Measurements from ENCODE around the gene SMTN. TPM values are rescaled to one million over a fixed set of nuclear protein-coding genes. Genes with fewer than 3 reads are reported as not detected.
"Not testable (repeated sequence)": the region's sequence is repeated elsewhere in the genome, so short reads cannot be mapped to it uniquely, and the experiment has no call there.

SMTN gene
- total and polyA plus RNA-seq, 3 experiments from 2014 or later, result 0.98 to 14.7 (median 13.2) TPM

DNA sequence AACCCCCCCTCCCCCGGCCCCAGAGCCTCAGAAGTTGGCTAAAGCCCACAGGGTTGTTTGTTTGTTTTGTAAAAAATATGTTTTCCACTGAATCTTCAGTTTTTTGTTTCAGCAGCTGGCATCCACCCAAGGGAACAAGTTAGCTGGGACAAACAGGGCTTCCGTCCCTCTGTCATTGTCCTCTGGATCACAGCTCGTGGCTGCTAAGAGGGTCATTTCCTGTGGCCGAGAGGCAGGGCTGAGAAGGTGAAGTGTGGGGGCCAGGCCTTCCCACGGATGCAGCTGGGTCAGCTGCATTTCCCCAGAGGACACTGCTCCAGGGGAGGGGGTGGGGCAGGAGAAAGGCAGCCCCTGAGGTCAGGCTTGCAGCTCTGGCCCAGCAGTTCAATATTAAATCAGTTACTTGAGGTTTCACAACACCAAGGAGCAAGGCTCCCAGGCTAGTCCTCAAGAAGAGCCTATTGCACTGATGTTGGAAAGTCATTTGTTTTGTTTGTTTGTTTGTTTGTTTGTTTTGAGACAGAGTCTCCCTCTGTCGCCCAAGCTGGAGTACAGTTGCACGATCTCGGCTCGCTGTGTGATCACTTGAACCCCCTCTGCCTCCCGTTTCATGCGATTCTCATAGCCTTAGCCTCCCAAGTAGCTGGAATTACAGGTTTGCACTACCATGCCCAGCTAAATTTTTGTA is 34.4 kb upstream of the SMTN start:
- Histone ChIP-seq H3K36me3 (ENCODE audit: insufficient read depth, low read length) (no peaks in the 10 kb centered on the region), H3K27ac (ENCODE audit: low read depth, low read length) (no peak overlapping the region), H3K9me3 (ENCODE audit: low read length) (no peaks in the 10 kb centered on the region), H3K27me3 (ENCODE audit: insufficient read depth, low read length, poor library complexity, severe bottlenecking) (no peaks in the 10 kb centered on the region), H3K4me3 (ENCODE audit: low read length) (no peak overlapping the region), H3K4me1 (ENCODE audit: insufficient read depth, low read length) (no peaks in the 10 kb centered on the region)
- Mint-ChIP-seq H3K27me3 (peaks cover 8 to 19% of the 10 kb centered on the region in 2 donors), H3K36me3 (no peaks in the 10 kb centered on the region), H3K27ac (no peak overlapping the region), H3K9me3 (no peaks in the 10 kb centered on the region), H3K4me3 (no peak overlapping the region), H3K4me1 (no peaks in the 10 kb centered on the region)
- DNase-seq, result no peak
- ChIA-PET POLR2A (no interaction called here), CTCF (no interaction called here)

- no peaks in the 10 kb centered on the region for H3K4me1 Mint-ChIP-seq
- no peaks in the 10 kb centered on the region for H3K27me3 ChIP-seq (ENCODE audit: insufficient read depth, low read length, poor library complexity, severe bottlenecking)
- no peak overlapping the region for H3K4me3 Mint-ChIP-seq
- no peaks in the 10 kb centered on the region for H3K9me3 Mint-ChIP-seq
- no peaks in the 10 kb centered on the region for H3K9me3 ChIP-seq (ENCODE audit: low read length)
- ChIA-PET POLR2A (no interaction called here), CTCF (no interaction called here)
- H3K27ac ChIP-seq (ENCODE audit: low read depth, low read length), result no peak overlapping the region
- no peaks in the 10 kb centered on the region for H3K36me3 Mint-ChIP-seq
- H3K4me3 ChIP-seq (ENCODE audit: low read length), result no peak overlapping the region
- no peaks in the 10 kb centered on the region for H3K4me1 ChIP-seq (ENCODE audit: insufficient read depth, low read length)
- H3K27me3 Mint-ChIP-seq, result peaks cover 5 to 19% of the 10 kb centered on the region in 2 donors
- H3K27ac Mint-ChIP-seq, result no peak overlapping the region
- H3K36me3 ChIP-seq (ENCODE audit: insufficient read depth, low read length), result no peaks in the 10 kb centered on the region
- DNase-seq, result no peak
Observed at GRCh38 chr22:31048570-31048969, 32.5 kb upstream of the SMTN start.

- ChIA-PET POLR2A (no interaction called here), CTCF (no interaction called here)
- Histone ChIP-seq H3K27me3 (ENCODE audit: insufficient read depth, low read length, poor library complexity, severe bottlenecking) (no peaks in the 10 kb centered on the region), H3K27ac (ENCODE audit: low read depth, low read length) (no peak overlapping the region), H3K36me3 (ENCODE audit: insufficient read depth, low read length) (no peaks in the 10 kb centered on the region), H3K4me3 (ENCODE audit: low read length) (no peak overlapping the region), H3K9me3 (ENCODE audit: low read length) (no peaks in the 10 kb centered on the region), H3K4me1 (ENCODE audit: insufficient read depth, low read length) (no peaks in the 10 kb centered on the region)
- H3K4me3 Mint-ChIP-seq, result no peak overlapping the region
- peaks cover 5 to 16% of the 10 kb centered on the region in 2 donors for H3K27me3 Mint-ChIP-seq
- DNase-seq, result no peak
- no peak overlapping the region for H3K27ac Mint-ChIP-seq
- no peaks in the 10 kb centered on the region for H3K36me3 Mint-ChIP-seq
- no peaks in the 10 kb centered on the region for H3K9me3 Mint-ChIP-seq
- H3K4me1 Mint-ChIP-seq, result no peaks in the 10 kb centered on the region
Observed at GRCh38 chr22:31049815-31050420, 31.2 kb upstream of the SMTN start.

DNA sequence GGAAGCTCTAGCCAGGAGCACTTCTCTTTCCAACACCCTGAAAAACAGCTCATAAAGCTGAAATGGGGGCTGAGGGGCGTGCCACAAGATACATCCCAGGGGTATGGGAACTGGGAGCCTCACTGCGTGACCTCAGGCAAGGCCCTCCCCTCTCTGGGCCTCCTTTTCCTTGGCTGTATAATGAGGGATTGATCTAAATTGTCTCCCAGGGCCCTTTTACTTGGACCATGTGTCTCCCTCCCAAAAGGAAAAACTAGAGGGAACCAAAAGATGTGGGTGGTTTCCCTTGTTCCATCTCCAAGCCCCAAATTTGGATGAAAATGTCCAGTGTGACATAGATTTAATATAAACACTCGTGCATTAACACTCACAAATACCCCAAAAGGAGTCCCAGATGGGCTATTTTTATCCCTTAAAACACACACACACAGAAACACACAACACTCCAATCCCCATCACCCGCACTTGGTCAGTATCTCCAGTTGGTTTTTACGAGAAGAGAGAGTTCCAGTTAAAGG is 25.9 kb upstream of the SMTN start:
- DNase-seq, result no peak
- Mint-ChIP-seq H3K4me3 (no peak overlapping the region), H3K4me1 (no peaks in the 10 kb centered on the region), H3K9me3 (no peaks in the 10 kb centered on the region), H3K27ac (no peak overlapping the region), H3K27me3 (no peaks in the 10 kb centered on the region), H3K36me3 (no peaks in the 10 kb centered on the region)
- Histone ChIP-seq H3K36me3 (ENCODE audit: insufficient read depth, low read length) (no peaks in the 10 kb centered on the region), H3K27ac (ENCODE audit: low read depth, low read length) (no peak overlapping the region), H3K4me3 (ENCODE audit: low read length) (no peak overlapping the region), H3K27me3 (ENCODE audit: insufficient read depth, low read length, poor library complexity, severe bottlenecking) (no peaks in the 10 kb centered on the region), H3K9me3 (ENCODE audit: low read length) (no peaks in the 10 kb centered on the region), H3K4me1 (ENCODE audit: insufficient read depth, low read length) (no peaks in the 10 kb centered on the region)
- ChIA-PET CTCF (interaction anchor here (1.2 kb wide), 1 partner anchor 51 kb away, joined by 4 read pairs; no protein-coding TSS in a partner anchor), POLR2A (no interaction called here)

GRCh38 chr22:31055635-31056159 is 25.4 kb upstream of the SMTN start:
- DNase-seq, result no peak
- no peaks in the 10 kb centered on the region for H3K27me3 ChIP-seq (ENCODE audit: insufficient read depth, low read length, poor library complexity, severe bottlenecking)
- H3K9me3 ChIP-seq (ENCODE audit: low read length), result no peaks in the 10 kb centered on the region
- Mint-ChIP-seq H3K4me1 (no peaks in the 10 kb centered on the region), H3K27me3 (no peaks in the 10 kb centered on the region), H3K4me3 (no peak overlapping the region), H3K27ac (no peak overlapping the region), H3K36me3 (no peaks in the 10 kb centered on the region), H3K9me3 (no peaks in the 10 kb centered on the region)
- no peak overlapping the region for H3K4me3 ChIP-seq (ENCODE audit: low read length)
- no peaks in the 10 kb centered on the region for H3K36me3 ChIP-seq (ENCODE audit: insufficient read depth, low read length)
- H3K4me1 ChIP-seq (ENCODE audit: insufficient read depth, low read length), result no peaks in the 10 kb centered on the region
- POLR2A ChIA-PET, result no interaction called here
- CTCF ChIA-PET, result no interaction called here
- no peak overlapping the region for H3K27ac ChIP-seq (ENCODE audit: low read depth, low read length)

- no peaks in the 10 kb centered on the region for H3K4me1 Mint-ChIP-seq
- CTCF ChIA-PET, result no interaction called here
Observed at GRCh38 chr22:31056986-31057599, 24.0 kb upstream of the SMTN start.

GRCh38 chr22:31059663-31060062 is 21.5 kb upstream of the SMTN start:
- not testable (repeated sequence) for H3K4me1 Mint-ChIP-seq

More at GRCh38 chr22:31056986-31057599, 24.0 kb upstream of the SMTN start:
- POLR2A ChIA-PET, result no interaction called here
- Mint-ChIP-seq H3K36me3 (no peaks in the 10 kb centered on the region), H3K4me3 (no peak overlapping the region), H3K27me3 (no peaks in the 10 kb centered on the region), H3K9me3 (no peaks in the 10 kb centered on the region), H3K27ac (no peak overlapping the region)
- no peaks in the 10 kb centered on the region for H3K27me3 ChIP-seq (ENCODE audit: insufficient read depth, low read length, poor library complexity, severe bottlenecking)
- no peak overlapping the region for H3K27ac ChIP-seq (ENCODE audit: low read depth, low read length)
- no peaks in the 10 kb centered on the region for H3K36me3 ChIP-seq (ENCODE audit: insufficient read depth, low read length)
- no peaks in the 10 kb centered on the region for H3K4me1 ChIP-seq (ENCODE audit: insufficient read depth, low read length)
- H3K4me3 ChIP-seq (ENCODE audit: low read length), result no peak overlapping the region
- DNase-seq, result no peak
- no peaks in the 10 kb centered on the region for H3K9me3 ChIP-seq (ENCODE audit: low read length)

GRCh38 chr22:31062566-31063230 is 18.4 kb upstream of the SMTN start:
- H3K36me3 ChIP-seq (ENCODE audit: insufficient read depth, low read length), result no peaks in the 10 kb centered on the region
- no peak overlapping the region for H3K27ac ChIP-seq (ENCODE audit: low read depth, low read length)
- H3K4me1 Mint-ChIP-seq, result no peaks in the 10 kb centered on the region
- no peaks in the 10 kb centered on the region for H3K4me1 ChIP-seq (ENCODE audit: insufficient read depth, low read length)
- ChIA-PET POLR2A (no interaction called here), CTCF (no interaction called here)
- H3K9me3 ChIP-seq (ENCODE audit: low read length), result no peaks in the 10 kb centered on the region
- H3K27me3 Mint-ChIP-seq, result peaks cover 0 to 3% of the 10 kb centered on the region in 2 donors
- H3K9me3 Mint-ChIP-seq, result no peaks in the 10 kb centered on the region
- H3K4me3 Mint-ChIP-seq, result no peak overlapping the region
- DNase-seq, result no peak
- no peaks in the 10 kb centered on the region for H3K36me3 Mint-ChIP-seq
- peak overlapping the region in 1 of 8 donors; percentile 34 for H3K27ac Mint-ChIP-seq
- H3K4me3 ChIP-seq (ENCODE audit: low read length), result no peak overlapping the region
- no peaks in the 10 kb centered on the region for H3K27me3 ChIP-seq (ENCODE audit: insufficient read depth, low read length, poor library complexity, severe bottlenecking)

More at GRCh38 chr22:31059663-31060062, 21.5 kb upstream of the SMTN start:
- H3K27me3 Mint-ChIP-seq; H3K36me3 Mint-ChIP-seq; H3K36me3 ChIP-seq (ENCODE audit: insufficient read depth, low read length); H3K4me1 ChIP-seq (ENCODE audit: insufficient read depth, low read length); H3K9me3 Mint-ChIP-seq; CTCF ChIA-PET; H3K4me3 Mint-ChIP-seq; H3K9me3 ChIP-seq (ENCODE audit: low read length); POLR2A ChIA-PET; H3K27me3 ChIP-seq (ENCODE audit: insufficient read depth, low read length, poor library complexity, severe bottlenecking); H3K27ac Mint-ChIP-seq; H3K4me3 ChIP-seq (ENCODE audit: low read length); DNase-seq: not testable (repeated sequence)
- peak overlapping the region; percentile 35 for H3K27ac ChIP-seq (ENCODE audit: low read depth, low read length)

Data from CD8-positive, alpha-beta memory T cell (primary cell).